Measurements from ENCODE around the gene ICE2.

The ICE2 gene

GRCh38 chr15:60386615-60387014 lies 92.3 kb downstream of the ICE2 start:
- no peak for FAIRE-seq

- FAIRE-seq, result no peak
Measured at GRCh38 chr15:60385620-60386552, 93.1 kb downstream of the ICE2 start.

DNA sequence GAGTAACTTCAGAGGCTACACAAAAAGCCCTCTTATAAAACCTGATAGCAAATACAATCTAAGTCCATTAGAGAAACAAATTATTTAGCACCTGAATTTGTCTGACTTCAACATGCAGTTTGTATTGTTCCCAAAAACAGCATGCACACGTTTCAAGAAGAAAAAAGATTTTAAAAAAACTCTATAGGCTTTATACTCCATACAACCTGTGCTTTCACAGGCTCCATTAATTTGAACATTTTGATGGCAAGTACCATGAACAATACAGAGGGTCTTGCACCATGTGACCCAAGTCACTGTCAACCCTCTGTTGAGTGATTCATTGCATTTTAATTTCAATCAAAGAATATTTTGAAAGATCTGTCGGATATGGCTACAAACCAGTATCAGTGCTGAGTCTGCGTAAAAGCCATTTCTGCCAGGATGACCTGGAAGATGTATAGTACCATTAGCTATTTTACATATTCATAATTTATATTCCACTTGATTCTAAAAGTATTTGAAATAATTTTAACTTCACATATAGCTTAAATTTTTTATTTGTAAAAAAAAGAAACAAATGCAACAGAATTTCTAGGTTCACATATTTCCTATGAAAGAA lies 94.3 kb downstream of the ICE2 start:
- no peak for FAIRE-seq

DNA sequence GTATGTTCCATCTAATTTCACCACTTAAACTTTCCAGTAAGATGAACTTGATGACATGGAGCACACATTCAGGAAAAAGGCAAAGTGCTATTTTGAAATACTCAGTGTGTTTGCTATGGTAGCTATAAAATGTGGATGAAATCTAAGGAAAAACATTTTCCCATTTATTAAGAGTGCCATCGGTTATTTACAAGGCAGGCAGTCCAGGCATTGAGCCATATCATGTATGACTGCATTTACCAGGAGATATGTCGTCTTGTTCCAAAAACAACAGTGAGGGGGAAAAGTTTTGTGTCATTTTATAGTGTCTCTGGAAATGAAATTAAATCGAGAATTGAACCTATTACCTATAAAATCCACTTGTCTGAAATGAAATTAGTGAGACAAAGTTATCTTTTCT lies 94.9 kb downstream of the ICE2 start:
- no peak for FAIRE-seq

DNA sequence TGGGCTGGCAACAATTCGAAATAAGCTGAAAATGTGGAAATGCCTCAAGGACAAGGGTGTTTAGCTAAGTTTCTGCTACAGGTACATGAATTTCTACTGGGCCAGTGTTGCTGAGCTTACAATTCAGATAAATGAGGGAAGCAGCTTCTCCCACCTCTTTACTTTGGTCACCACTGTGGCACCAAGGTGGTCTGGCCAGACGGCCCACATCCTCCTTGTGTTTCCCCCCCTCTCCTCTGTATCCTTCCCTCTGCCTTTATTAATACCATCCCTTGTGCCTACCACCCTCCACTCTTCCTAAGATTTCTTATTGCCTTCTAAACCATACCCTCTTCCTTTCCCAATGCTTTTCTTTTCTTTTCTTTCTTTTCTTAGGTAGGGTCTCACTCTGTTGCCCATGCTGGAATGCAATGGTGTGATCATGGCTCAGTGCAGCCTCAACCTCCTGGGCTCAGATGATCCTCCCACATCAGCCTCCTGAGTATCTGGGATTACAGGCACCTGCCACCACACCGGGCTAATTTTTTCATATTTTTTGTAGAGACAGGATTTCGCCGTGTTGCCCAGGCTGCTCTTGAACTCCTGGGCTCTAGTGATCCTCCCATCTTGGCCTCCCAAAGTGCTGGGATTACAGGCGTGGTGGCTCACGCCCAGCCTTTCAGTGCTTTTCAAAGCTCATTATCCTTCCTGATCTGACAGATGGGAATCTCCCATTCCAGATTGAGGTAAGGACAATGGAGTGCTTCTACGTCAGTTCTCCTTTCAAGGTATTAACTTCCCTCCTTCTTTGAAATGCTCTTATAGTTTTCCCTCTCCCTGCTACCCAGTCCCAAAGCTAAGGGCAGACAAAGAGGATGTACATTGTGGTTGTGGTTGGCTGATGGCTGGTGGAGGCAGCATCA lies 95.9 kb downstream of the ICE2 start:
- FAIRE-seq, result no peak

GRCh38 chr15:60381148-60381788 lies 97.7 kb downstream of the ICE2 start:
- no peak for FAIRE-seq

DNA sequence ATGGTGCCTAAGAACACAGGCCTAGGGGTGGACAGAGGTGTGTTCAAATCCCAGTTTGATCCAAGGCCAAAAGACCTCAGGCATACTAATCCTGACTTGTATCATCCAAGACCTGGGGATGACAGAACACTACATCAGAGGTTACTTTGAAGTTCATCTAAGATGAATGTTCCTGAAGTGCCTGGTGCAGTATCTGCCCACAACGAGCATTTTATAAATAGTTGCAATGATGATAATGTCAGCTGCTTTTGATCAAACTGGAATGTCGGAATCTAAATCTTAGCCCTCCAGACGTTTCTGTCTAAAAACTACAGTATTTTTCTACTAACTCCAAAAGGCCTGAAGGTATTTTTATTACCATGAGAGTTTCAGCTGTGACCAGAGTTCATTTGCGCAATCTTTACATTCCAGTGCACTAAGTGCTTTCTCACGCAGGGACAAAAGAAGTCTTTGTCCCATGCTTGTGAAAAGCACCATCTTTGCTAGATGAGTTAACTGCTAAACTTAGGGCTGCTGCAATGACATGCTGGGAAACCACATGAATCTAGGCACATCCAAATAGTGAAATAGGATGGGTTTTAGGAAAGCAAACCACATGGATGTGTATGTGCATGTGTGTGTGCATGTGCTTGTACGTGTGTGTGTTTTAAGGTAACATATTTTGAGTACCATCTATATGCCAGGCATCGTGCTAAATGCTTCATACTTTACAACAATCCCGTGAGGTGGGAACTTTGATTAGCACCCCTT lies 99.2 kb downstream of the ICE2 start:
- no peak for FAIRE-seq

DNA sequence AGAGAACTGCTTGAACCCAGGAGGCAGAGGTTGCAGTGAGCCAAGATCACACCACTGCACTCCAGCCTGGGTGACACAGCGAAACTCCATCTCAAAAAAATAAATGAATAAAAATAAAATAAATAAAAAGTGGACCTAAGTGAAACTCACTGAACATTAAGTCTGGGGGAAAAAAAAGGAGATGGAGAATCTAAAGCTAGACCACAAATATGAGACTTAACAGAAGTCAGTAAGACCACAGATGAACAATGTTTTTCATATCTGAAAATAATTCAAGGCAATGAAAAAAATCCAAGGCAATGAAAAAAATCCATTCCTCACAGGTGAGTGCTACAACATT lies 99.8 kb downstream of the ICE2 start:
- no peak for FAIRE-seq

DNA sequence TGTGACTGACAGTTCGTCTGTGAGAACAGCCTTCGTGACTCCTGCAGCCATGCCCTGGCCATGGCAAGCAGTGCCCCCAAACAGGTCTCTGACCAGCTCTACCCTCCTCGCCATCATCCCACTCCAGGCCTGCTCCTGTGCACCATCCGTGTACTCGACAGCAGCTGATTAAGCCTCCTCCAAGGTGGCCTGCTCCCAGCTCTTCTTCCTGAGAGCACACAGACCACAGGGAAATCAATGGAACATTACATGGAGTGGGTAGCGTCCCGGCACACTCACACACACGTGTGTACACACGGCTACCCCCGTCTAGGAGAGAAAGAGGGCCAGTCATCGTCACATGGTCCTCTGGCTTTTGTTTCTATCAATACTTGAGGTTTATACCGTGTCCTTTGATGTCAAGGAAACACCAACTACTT lies 102.3 kb downstream of the ICE2 start:
- no peak for FAIRE-seq

GRCh38 chr15:60375306-60375705 lies 103.6 kb downstream of the ICE2 start:
- no peak for FAIRE-seq

- no peak for FAIRE-seq
Measured at GRCh38 chr15:60374628-60375081, 104.3 kb downstream of the ICE2 start.

DNA sequence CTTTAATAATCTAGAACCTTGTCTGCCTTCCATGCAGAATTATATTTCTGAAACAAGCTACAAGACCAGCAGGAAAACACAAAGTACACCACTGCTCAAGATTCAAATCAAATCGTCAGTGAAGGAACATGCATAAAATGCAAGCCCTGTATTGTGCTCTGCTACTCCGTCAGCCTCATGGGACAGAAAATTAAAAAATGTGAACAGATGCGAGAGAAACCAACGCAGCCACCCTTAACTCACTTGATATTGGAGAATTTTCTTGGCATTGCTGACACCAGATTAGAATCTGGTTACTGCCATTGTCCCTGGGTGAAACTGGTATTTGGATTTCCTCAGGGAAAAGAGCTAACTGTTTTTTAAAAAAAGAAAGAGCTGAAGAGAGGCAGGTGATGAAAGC lies 104.7 kb downstream of the ICE2 start:
- no peak for FAIRE-seq

GRCh38 chr15:60373745-60374144 lies 105.2 kb downstream of the ICE2 start:
- no peak for FAIRE-seq

DNA sequence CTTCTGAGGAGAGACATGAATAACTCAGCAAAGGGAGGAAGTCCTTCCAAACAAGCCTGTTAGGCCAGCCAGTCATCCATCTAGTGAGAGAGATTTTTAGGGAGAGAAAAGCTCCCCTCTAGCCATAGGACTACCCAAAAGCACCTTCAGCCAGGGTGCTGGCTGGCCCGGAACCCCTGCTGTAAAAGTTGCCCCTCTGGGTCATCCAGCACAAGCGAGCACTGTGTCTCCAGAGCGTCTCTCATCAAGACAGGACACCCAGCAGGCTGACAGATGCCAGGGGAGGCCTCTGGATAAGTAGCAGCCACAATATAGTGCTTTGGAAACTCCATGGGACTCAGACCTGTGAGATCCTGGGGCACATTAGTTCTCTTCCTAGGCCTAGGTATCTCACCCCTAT lies 105.6 kb downstream of the ICE2 start:
- no peak for FAIRE-seq

DNA sequence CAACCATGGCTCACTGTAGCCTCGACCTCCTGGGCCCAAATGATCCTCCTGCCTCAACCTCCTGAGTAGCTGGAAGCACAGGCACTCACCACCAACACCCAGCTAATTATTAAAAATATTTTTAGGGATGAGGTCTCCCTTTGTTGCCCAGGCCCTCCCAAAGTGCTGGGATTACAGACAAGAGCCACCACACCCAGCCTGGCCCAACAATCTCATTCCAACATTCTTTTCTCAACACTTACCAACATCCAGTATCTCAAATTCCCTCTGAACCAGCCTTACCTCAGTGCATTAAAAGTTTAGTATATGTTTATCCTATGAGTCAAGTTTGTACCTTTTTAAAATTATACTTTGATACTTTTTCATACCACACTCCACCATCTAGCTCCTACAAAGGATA lies 106.2 kb downstream of the ICE2 start:
- no peak for FAIRE-seq

- FAIRE-seq, result no peak
Measured at GRCh38 chr15:60372227-60372626, 106.7 kb downstream of the ICE2 start.

DNA sequence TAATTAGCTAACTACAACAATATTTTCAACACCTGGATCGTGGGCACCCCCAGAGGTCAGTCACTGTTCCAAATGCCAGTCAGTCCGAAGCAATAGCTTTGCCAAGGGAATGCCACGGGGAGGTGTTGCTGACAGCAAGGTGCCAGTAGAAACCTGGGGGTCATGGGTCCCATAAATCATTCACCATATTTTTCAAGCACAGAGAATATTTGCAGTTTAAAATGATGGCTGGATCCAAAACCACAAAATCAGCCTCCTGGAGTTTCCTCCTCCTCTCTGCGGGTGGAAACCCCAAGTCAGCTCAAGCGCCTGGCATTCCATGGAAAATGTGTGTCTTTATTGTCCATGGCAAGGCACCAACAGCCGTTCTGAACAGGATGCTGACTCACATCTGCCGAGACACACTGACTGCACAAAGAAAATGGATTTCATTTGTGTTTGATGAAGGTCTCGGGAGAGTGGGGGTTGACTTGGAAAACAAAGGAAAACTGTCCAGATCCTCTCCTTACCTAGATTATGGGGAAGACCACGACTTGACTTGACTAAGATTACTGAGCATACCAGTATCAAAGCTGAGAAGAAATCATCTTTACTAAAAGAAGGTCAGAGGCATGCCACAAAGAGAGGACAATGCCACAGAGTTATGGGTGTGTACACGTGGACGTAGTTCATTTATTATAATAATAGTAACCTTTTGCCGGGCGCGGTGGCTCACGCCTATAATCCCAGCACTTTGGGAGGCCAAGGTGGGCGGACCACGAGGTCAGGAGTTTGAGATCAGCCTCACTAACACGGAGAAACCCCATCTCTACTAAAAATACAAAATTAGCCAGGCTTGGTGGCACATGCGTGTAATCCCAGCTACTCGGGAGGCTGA lies 107.5 kb downstream of the ICE2 start:
- FAIRE-seq, result no peak

- no peak for FAIRE-seq
Measured at GRCh38 chr15:60370869-60371136, 108.1 kb downstream of the ICE2 start.

GRCh38 chr15:60370105-60370868 lies 108.7 kb downstream of the ICE2 start:
- FAIRE-seq, result no peak

DNA sequence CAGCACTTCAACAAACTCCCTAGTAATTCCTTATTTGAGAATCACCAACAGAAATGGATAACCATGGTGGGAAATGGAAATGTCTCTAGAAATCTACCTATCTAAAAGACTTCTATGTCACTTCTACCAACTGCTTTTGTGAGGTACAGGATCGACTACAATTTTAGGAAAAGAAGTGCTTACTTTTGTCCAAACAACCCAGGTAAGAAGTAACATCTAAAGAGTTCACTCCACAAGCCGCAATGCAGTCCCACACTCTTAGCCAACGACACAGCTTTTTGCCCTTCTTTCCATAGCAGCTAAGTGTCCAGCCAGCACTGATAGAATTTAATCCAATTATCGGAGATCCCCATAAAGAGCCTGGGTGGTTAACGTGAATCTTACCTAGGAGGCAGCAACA lies 109.2 kb downstream of the ICE2 start:
- no peak for FAIRE-seq

All from islet of Langerhans (tissue), 1 donor.